Activated CD4-positive, alpha-beta T cell treated with anti-CD3 and anti-CD28 coated beads, Interleukin-2, amount 10 ng/mL, durations not matched to agents 7 days and 5 days (primary cell): ENCODE data around the gene SHCBP1. TPM values are rescaled to one million over a fixed set of nuclear protein-coding genes. Genes with fewer than 3 reads are reported as not detected.

Experiments used
- CTCF ChIA-PET: fragments of 350-600 bp; sonication (Branson Sonifier 250); formaldehyde crosslinking; loops from one replicate; lab custom pipeline; 2021; ENCODE audit warnings: antibody characterized with exemption; lab: Charles Lee
- POLR2A ChIA-PET: fragments of 350-600 bp; sonication (Branson Sonifier 250); formaldehyde crosslinking; loops from one replicate; lab custom pipeline; 2021; ENCODE audit warnings: antibody characterized with exemption; lab: Charles Lee
- DNase-seq: peaks from one replicate; pipeline ENCODE4 v3.0.0-alpha.2; 2020
- H3K27ac Mint-ChIP-seq: one replicate; pipeline ENCODE4 v1.8.0; 2021; ENCODE audit warnings: mild to moderate bottlenecking, moderate library complexity, mixed read lengths
- H3K27me3 Mint-ChIP-seq: one replicate; pipeline ENCODE4 v1.8.0; 2021; ENCODE audit warnings: mixed read lengths
- H3K36me3 Mint-ChIP-seq: one replicate; pipeline ENCODE4 v1.8.0; 2021; ENCODE audit warnings: low read depth, mixed read lengths
- H3K4me1 Mint-ChIP-seq: one replicate; pipeline ENCODE4 v1.8.0; 2021; ENCODE audit warnings: mixed read lengths
- H3K4me3 Mint-ChIP-seq: one replicate; pipeline ENCODE4 v1.8.0; 2021; ENCODE audit warnings: mild to moderate bottlenecking, moderate library complexity, mixed read lengths
- H3K9me3 Mint-ChIP-seq: one replicate; pipeline ENCODE4 v1.8.0; 2021; ENCODE audit warnings: mixed read lengths
- total RNA-seq, 2 experiments: library from RNA; stranded (reverse); gene quantifications; one replicate each; pipeline ENCODE4 v1.2.3, GENCODE V29; 2021

Gene SHCBP1
- total RNA-seq, 2 experiments from 2014 or later: 42.0 to 51.6 TPM

DNA sequence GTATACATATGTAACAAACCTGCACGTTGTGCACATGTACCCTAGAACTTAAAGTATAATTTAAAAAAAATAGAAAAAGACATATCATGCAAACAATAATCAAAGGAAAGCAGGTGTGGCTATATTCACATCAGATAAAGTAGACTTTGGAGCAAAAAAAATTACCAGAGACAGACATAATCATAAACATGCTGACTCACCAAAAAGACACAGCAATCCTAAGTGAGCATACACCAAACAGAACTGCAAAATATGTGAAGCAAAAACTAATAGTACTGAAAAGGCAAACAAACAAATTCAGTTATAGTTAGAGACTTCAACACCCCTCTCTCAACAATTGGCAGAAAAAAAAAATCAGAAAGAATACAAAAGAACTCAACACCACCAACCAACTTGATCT lies 29.9 kb downstream of the SHCBP1 start:
- Mint-ChIP-seq H3K9me3 (peaks cover 20% of the 10 kb centered on the region), H3K27me3 (no peaks in the 10 kb centered on the region), H3K4me1 (peaks cover 2% of the 10 kb centered on the region), H3K36me3 (peaks cover 88% of the 10 kb centered on the region), H3K27ac (no peak overlapping the region), H3K4me3 (no peak overlapping the region)
- POLR2A ChIA-PET: no interaction called here
- CTCF ChIA-PET: no interaction called here
- no peak for DNase-seq

DNA sequence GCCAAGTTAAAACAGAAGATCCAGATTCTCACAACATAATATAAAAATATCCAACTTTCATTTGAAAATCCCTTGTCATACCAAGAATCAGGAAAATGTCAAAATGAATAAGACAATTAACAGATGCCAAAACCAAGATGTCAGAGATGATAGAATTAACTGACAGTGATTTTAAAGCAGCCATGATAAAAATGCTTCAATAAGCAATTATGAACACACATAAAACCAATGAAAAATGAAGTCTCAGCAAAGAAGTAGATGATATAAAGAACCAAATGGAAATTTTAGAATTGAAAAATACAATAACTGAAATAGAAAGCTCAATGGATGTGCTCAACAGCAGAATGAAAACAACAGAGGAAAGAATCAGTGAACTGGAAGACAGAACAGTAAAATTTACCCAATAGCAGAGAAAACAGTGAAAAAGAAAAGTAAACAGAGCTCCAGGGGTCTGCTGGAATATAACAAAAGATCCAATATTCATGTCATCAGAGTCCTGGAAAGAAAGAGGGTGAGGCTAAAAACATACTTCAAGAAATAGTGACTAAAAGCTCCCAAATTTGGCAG lies 35.1 kb downstream of the SHCBP1 start:
- no peak overlapping the region for H3K27ac Mint-ChIP-seq
- H3K27me3 Mint-ChIP-seq: no peaks in the 10 kb centered on the region
- H3K36me3 Mint-ChIP-seq: peaks cover 96% of the 10 kb centered on the region
- ChIA-PET CTCF (interaction anchor here (1.2 to 1.6 kb wide), 2 partner anchors 9 to 23 kb away, joined by 4 to 5 read pairs; no protein-coding TSS in a partner anchor), POLR2A (no interaction called here)
- H3K9me3 Mint-ChIP-seq: peaks cover 22% of the 10 kb centered on the region
- no peak overlapping the region for H3K4me3 Mint-ChIP-seq
- no peak for DNase-seq
- H3K4me1 Mint-ChIP-seq: peaks cover 9% of the 10 kb centered on the region

DNA sequence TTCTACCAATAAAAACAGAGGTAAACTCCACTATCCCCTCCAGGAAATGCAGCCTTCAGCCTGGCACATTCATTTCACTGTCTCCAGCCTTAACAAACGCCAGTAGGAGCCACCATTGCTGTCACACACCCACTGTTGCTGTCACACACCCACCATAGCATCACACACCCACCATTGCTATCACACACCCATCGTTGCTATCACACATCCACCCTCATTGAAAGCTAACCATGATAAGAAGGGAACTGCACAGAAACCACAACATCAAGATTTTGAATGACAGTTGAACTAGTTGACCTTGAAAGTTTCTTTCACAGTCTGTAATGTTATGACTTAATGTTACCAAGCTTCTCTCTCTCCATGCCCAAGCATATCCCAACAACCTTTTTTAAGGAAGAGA lies 38.1 kb downstream of the SHCBP1 start:
- H3K36me3 Mint-ChIP-seq: peaks cover 73% of the 10 kb centered on the region
- DNase-seq: no peak
- no peak overlapping the region for H3K4me3 Mint-ChIP-seq
- peaks cover 9% of the 10 kb centered on the region for H3K4me1 Mint-ChIP-seq
- CTCF ChIA-PET: interaction anchor here (1.0 kb wide), 1 partner anchor 23 kb away, joined by 6 read pairs; no protein-coding TSS in a partner anchor
- H3K9me3 Mint-ChIP-seq: peaks cover 19% of the 10 kb centered on the region
- no peaks in the 10 kb centered on the region for H3K27me3 Mint-ChIP-seq
- POLR2A ChIA-PET: no interaction called here
- H3K27ac Mint-ChIP-seq: peak overlapping the region; percentile 11

DNA sequence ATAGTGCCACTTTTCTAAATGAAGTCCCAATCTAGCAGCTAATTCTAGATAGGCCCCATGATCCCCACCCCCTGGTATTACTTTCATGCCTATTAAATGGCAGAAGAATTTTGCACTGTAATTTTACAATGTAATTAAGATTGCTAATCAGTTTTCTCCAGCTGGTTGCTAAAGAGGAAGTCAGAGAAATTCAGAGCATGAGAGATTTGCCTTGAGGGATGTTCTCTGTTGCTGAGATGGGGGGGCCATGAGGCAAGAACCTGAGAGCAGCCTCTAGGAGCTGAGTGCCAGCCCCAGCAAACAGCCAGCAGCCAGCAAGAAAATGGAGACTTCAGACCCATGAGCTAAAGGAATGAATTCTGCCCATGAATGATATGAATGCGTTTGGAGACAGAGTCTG lies 38.9 kb downstream of the SHCBP1 start:
- no peak for DNase-seq
- Mint-ChIP-seq H3K36me3 (peaks cover 66% of the 10 kb centered on the region), H3K27me3 (no peaks in the 10 kb centered on the region), H3K4me1 (peaks cover 9% of the 10 kb centered on the region), H3K9me3 (peaks cover 15% of the 10 kb centered on the region), H3K4me3 (no peak overlapping the region), H3K27ac (no peak overlapping the region)
- ChIA-PET CTCF (interaction anchor here (1.0 kb wide), 1 partner anchor 24 kb away, joined by 6 read pairs; no protein-coding TSS in a partner anchor), POLR2A (no interaction called here)

- peaks cover 25% of the 10 kb centered on the region for H3K36me3 Mint-ChIP-seq
- no peaks in the 10 kb centered on the region for H3K27me3 Mint-ChIP-seq
- no peak overlapping the region for H3K4me3 Mint-ChIP-seq
- H3K9me3 Mint-ChIP-seq: no peaks in the 10 kb centered on the region
- ChIA-PET CTCF (no interaction called here), POLR2A (no interaction called here)
- H3K4me1 Mint-ChIP-seq: peaks cover 8% of the 10 kb centered on the region
- no peak for DNase-seq
- no peak overlapping the region for H3K27ac Mint-ChIP-seq
Observed at GRCh38 chr16:46577988-46578579, 43.1 kb downstream of the SHCBP1 start.

- H3K9me3 Mint-ChIP-seq: no peaks in the 10 kb centered on the region
- no peak for DNase-seq
- POLR2A ChIA-PET: no interaction called here
- CTCF ChIA-PET: no interaction called here
- H3K36me3 Mint-ChIP-seq: peaks cover under 1% of the 10 kb centered on the region
- H3K27ac Mint-ChIP-seq: no peak overlapping the region
- no peaks in the 10 kb centered on the region for H3K27me3 Mint-ChIP-seq
- peaks cover 6% of the 10 kb centered on the region for H3K4me1 Mint-ChIP-seq
- no peak overlapping the region for H3K4me3 Mint-ChIP-seq
Observed at GRCh38 chr16:46573834-46574159, 47.4 kb downstream of the SHCBP1 start.

- H3K27me3 Mint-ChIP-seq: no peaks in the 10 kb centered on the region
- DNase-seq: no peak
- H3K27ac Mint-ChIP-seq: no peak overlapping the region
- ChIA-PET POLR2A (interaction anchor here (0.7 kb wide), 1 partner anchor 124 kb away, joined by 3 read pairs; no protein-coding TSS in a partner anchor), CTCF (interaction anchor here (0.5 kb wide), 1 partner anchor 1872 kb away, joined by 4 read pairs; no protein-coding TSS in a partner anchor)
- no peaks in the 10 kb centered on the region for H3K9me3 Mint-ChIP-seq
- H3K4me3 Mint-ChIP-seq: no peak overlapping the region
- H3K4me1 Mint-ChIP-seq: peaks cover 6% of the 10 kb centered on the region
- H3K36me3 Mint-ChIP-seq: no peaks in the 10 kb centered on the region
Observed at GRCh38 chr16:46573008-46573833, 48.0 kb downstream of the SHCBP1 start.

- CTCF ChIA-PET: no interaction called here
Observed at GRCh38 chr16:46569231-46569735, 51.9 kb downstream of the SHCBP1 start.

GRCh38 chr16:46568472-46569230 lies 52.5 kb downstream of the SHCBP1 start:
- POLR2A ChIA-PET: no interaction called here

More at GRCh38 chr16:46569231-46569735, 51.9 kb downstream of the SHCBP1 start:
- POLR2A ChIA-PET: no interaction called here
- H3K4me3 Mint-ChIP-seq: no peak overlapping the region
- no peaks in the 10 kb centered on the region for H3K9me3 Mint-ChIP-seq
- no peak overlapping the region for H3K27ac Mint-ChIP-seq
- DNase-seq: no peak
- H3K36me3 Mint-ChIP-seq: no peaks in the 10 kb centered on the region
- H3K27me3 Mint-ChIP-seq: peaks cover 4% of the 10 kb centered on the region
- peaks cover 6% of the 10 kb centered on the region for H3K4me1 Mint-ChIP-seq

DNA sequence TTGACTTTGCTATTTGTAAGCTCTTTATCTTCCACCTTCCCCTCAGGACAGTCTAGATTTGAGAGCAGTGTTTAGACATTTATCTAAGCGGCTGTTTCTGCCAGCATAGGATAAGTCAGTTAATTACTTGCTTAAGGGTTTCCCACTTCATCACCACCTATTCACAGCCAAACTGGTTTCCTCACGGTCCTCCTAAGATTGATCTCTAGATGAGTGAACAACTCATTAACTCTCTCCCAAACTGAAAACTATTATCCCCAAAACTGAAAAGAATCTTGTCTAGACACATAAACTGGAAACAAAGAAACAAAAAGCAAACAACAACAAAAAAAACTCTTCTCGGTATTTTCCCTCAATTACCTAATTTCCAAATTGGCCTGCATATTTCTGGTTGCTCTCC lies 58.2 kb downstream of the SHCBP1 start:
- DNase-seq: no peak
- ChIA-PET CTCF (interaction anchor here (0.8 kb wide), 1 partner anchor 14 kb away, joined by 3 read pairs; no protein-coding TSS in a partner anchor), POLR2A (no interaction called here)
- Mint-ChIP-seq H3K27me3 (peaks cover 23% of the 10 kb centered on the region), H3K27ac (no peak overlapping the region), H3K4me3 (no peak overlapping the region), H3K4me1 (no peaks in the 10 kb centered on the region), H3K9me3 (no peaks in the 10 kb centered on the region), H3K36me3 (no peaks in the 10 kb centered on the region)

More at GRCh38 chr16:46568472-46569230, 52.5 kb downstream of the SHCBP1 start:
- CTCF ChIA-PET: no interaction called here
- H3K4me3 Mint-ChIP-seq: no peak overlapping the region
- H3K4me1 Mint-ChIP-seq: peaks cover 6% of the 10 kb centered on the region
- no peak overlapping the region for H3K27ac Mint-ChIP-seq
- no peaks in the 10 kb centered on the region for H3K9me3 Mint-ChIP-seq
- H3K27me3 Mint-ChIP-seq: peaks cover 9% of the 10 kb centered on the region
- DNase-seq: no peak
- H3K36me3 Mint-ChIP-seq: no peaks in the 10 kb centered on the region

DNA sequence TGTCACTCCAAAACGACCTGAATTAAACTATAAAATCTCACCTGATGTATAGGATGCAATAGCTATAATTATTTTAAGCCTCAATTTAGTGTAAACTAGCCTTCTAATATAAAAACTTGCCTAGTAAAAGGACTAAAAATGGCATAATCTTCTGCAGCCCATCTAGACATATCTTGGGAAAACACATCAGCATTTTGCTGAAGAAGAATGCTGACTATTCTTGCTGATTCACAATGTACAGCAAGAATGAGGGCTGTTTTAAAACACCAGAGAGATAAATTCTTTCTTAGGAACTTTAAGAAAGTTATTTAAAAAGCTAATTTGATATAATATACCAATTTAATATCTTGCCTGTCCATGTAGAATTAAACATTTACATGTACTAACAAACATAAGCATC lies 63.2 kb downstream of the SHCBP1 start:
- H3K9me3 Mint-ChIP-seq: no peaks in the 10 kb centered on the region
- DNase-seq: no peak
- H3K27me3 Mint-ChIP-seq: peaks cover 17% of the 10 kb centered on the region
- no peak overlapping the region for H3K4me3 Mint-ChIP-seq
- no peak overlapping the region for H3K27ac Mint-ChIP-seq
- H3K36me3 Mint-ChIP-seq: no peaks in the 10 kb centered on the region
- ChIA-PET POLR2A (no interaction called here), CTCF (interaction anchor here (0.6 to 0.7 kb wide), 2 partner anchors 10 to 297 kb away, joined by 3 to 4 read pairs; no protein-coding TSS in a partner anchor)
- H3K4me1 Mint-ChIP-seq: no peaks in the 10 kb centered on the region

DNA sequence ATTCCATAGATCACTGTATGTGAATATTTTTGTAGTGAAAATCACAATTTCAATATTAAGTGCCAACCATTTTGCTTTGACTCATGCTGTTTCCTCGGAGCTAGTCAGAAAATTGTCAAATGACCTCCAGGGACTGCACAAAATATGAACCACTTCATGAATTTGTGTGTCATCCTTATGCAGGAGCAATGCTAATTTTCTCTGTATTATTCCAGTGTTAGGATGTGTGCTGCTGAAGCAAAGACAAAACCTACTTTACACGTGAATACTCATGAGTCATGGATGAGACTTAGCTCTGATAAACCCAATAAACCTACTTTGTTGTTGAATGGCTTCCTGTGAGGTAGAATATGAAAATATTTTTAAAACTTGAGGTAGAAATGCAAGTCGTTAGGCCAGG lies 65.2 kb downstream of the SHCBP1 start:
- no peaks in the 10 kb centered on the region for H3K9me3 Mint-ChIP-seq
- no peaks in the 10 kb centered on the region for H3K36me3 Mint-ChIP-seq
- no peak for DNase-seq
- no peak overlapping the region for H3K4me3 Mint-ChIP-seq
- POLR2A ChIA-PET: no interaction called here
- H3K27me3 Mint-ChIP-seq: peaks cover 8% of the 10 kb centered on the region
- no peaks in the 10 kb centered on the region for H3K4me1 Mint-ChIP-seq
- no peak overlapping the region for H3K27ac Mint-ChIP-seq
- CTCF ChIA-PET: interaction anchor here (0.9 kb wide), 1 partner anchor 14 kb away, joined by 3 read pairs; no protein-coding TSS in a partner anchor
